Measurements from ENCODE around the gene ZNF396.

DNA sequence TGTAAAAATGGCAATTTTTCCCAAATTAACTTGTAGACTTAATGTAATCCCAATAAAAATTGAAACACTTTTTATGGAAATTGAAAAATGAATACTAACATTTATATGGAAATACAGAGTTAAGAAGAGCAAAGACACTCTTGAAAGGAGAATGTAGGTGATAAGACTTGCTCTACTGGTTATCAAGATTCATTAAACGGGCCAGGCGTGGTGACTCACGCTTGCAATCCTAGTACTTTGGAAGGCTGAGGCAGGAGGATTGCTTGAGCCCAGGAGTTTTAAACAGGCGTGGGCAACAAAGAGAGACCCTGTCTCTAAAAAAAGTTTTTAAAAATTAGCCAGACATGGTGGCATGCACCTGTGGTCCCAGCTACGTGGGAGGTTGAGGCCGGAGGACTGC lies 29.5 kb upstream of the ZNF396 start:
- TF ChIP-seq, protein P1, sequence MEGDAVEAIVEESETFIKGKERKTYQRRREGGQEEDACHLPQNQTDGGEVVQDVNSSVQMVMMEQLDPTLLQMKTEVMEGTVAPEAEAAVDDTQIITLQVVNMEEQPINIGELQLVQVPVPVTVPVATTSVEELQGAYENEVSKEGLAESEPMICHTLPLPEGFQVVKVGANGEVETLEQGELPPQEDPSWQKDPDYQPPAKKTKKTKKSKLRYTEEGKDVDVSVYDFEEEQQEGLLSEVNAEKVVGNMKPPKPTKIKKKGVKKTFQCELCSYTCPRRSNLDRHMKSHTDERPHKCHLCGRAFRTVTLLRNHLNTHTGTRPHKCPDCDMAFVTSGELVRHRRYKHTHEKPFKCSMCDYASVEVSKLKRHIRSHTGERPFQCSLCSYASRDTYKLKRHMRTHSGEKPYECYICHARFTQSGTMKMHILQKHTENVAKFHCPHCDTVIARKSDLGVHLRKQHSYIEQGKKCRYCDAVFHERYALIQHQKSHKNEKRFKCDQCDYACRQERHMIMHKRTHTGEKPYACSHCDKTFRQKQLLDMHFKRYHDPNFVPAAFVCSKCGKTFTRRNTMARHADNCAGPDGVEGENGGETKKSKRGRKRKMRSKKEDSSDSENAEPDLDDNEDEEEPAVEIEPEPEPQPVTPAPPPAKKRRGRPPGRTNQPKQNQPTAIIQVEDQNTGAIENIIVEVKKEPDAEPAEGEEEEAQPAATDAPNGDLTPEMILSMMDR (IDR thresholded peaks at IDR 0.05), result no peak
- TF ChIP-seq MAX (CRISPR knock-in tag; IDR thresholded peaks at IDR 0.05) (no peak), E2F4 (CRISPR knock-in tag; IDR thresholded peaks at IDR 0.05; ENCODE audit: borderline replicate concordance, low read depth) (no peak), ZNF138 (CRISPR knock-in tag; conservative IDR thresholded peaks at IDR 0.05) (no peak), NR2C2 (CRISPR knock-in tag; IDR thresholded peaks at IDR 0.05) (no peak), JUN (CRISPR knock-in tag; IDR thresholded peaks at IDR 0.05) (no peak), TCF7 (CRISPR knock-in tag; IDR thresholded peaks at IDR 0.05; ENCODE audit: low read depth) (no peak), IRF2 (CRISPR knock-in tag; IDR thresholded peaks at IDR 0.05; ENCODE audit: borderline replicate concordance, low read depth) (no peak)
- TF ChIP-seq, protein P2, sequence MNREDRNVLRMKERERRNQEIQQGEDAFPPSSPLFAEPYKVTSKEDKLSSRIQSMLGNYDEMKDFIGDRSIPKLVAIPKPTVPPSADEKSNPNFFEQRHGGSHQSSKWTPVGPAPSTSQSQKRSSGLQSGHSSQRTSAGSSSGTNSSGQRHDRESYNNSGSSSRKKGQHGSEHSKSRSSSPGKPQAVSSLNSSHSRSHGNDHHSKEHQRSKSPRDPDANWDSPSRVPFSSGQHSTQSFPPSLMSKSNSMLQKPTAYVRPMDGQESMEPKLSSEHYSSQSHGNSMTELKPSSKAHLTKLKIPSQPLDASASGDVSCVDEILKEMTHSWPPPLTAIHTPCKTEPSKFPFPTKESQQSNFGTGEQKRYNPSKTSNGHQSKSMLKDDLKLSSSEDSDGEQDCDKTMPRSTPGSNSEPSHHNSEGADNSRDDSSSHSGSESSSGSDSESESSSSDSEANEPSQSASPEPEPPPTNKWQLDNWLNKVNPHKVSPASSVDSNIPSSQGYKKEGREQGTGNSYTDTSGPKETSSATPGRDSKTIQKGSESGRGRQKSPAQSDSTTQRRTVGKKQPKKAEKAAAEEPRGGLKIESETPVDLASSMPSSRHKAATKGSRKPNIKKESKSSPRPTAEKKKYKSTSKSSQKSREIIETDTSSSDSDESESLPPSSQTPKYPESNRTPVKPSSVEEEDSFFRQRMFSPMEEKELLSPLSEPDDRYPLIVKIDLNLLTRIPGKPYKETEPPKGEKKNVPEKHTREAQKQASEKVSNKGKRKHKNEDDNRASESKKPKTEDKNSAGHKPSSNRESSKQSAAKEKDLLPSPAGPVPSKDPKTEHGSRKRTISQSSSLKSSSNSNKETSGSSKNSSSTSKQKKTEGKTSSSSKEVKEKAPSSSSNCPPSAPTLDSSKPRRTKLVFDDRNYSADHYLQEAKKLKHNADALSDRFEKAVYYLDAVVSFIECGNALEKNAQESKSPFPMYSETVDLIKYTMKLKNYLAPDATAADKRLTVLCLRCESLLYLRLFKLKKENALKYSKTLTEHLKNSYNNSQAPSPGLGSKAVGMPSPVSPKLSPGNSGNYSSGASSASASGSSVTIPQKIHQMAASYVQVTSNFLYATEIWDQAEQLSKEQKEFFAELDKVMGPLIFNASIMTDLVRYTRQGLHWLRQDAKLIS (CRISPR knock-in tag; IDR thresholded peaks at IDR 0.05; ENCODE audit: borderline replicate concordance), result no peak
